PFSK-1 (cell line): ENCODE results near the gene FLOT2.

Experiments used
- FOXP2 ChIP-seq: optimal IDR thresholded peaks from 2 replicates; pipeline ENCODE3; 2011; ENCODE audit warnings: borderline replicate concordance, control low read depth, inconsistent platforms; ENCODE audit not compliant: insufficient read depth; ENCODE audit errors: extremely low read length, extremely low read depth
- POLR2AphosphoS5 ChIP-seq: IDR thresholded peaks from 2 replicates; pipeline ENCODE4 v1.6.1; 2012; ENCODE audit warnings: low read depth, mild to moderate bottlenecking, control low read depth, low read length, moderate library complexity
- REST ChIP-seq, 2 experiments: IDR thresholded peaks; 2 replicates each; pipeline versions ENCODE4 v1.6.1 to v1.8.0; 2011 to 2012; ENCODE audit warnings: low read depth in 2 of 2, low read length in 2 of 2, control low read depth in 1 of 2, inconsistent platforms in 1 of 2, mild to moderate bottlenecking in 1 of 2, moderate library complexity in 1 of 2; ENCODE audit not compliant: insufficient read depth in 1 of 2
- SIN3A ChIP-seq: IDR thresholded peaks from 2 replicates; pipeline ENCODE4 v1.6.1; 2012; ENCODE audit warnings: mild to moderate bottlenecking, low read length, moderate library complexity, borderline replicate concordance; ENCODE audit not compliant: insufficient read depth
- TAF1 ChIP-seq: IDR thresholded peaks from 2 replicates; pipeline ENCODE4 v1.6.1; 2012; ENCODE audit warnings: low read length, control low read depth, borderline replicate concordance; ENCODE audit not compliant: insufficient read depth

The FLOT2 gene

GRCh38 chr17:28874750-28875149 is 22.8 kb downstream of the FLOT2 start:
- no peak for TF ChIP-seq REST (IDR thresholded peaks at IDR 0.05; ENCODE audit: insufficient read depth in 1 of 2, low read depth in 2 of 2, low read length in 2 of 2)
- no peak for TF ChIP-seq SIN3A
- TF ChIP-seq TAF1, result no peak
- TF ChIP-seq FOXP2, result no peak

GRCh38 chr17:28873839-28874238 is 23.7 kb downstream of the FLOT2 start:
- TF ChIP-seq TAF1, result no peak

- TF ChIP-seq TAF1, result no peak
- no peak for TF ChIP-seq POLR2AphosphoS5
- no peak for TF ChIP-seq FOXP2
- TF ChIP-seq REST (IDR thresholded peaks at IDR 0.05; ENCODE audit: insufficient read depth in 1 of 2, low read depth in 2 of 2, low read length in 2 of 2), result no peak
- no peak for TF ChIP-seq SIN3A
These were observed 26.4 kb downstream of the FLOT2 start for GRCh38 chr17:28871056-28871579.

GRCh38 chr17:28867276-28867675 is 30.3 kb downstream of the FLOT2 start:
- TF ChIP-seq REST (IDR thresholded peaks at IDR 0.05; ENCODE audit: insufficient read depth in 1 of 2, low read depth in 2 of 2, low read length in 2 of 2) (no peak), SIN3A (no peak), TAF1 (no peak), FOXP2 (no peak), POLR2AphosphoS5 (no peak)

GRCh38 chr17:28865946-28866752 is 31.4 kb downstream of the FLOT2 start:
- TF ChIP-seq REST (IDR thresholded peaks at IDR 0.05; ENCODE audit: insufficient read depth in 1 of 2, low read depth in 2 of 2, low read length in 2 of 2), result no peak
- TF ChIP-seq POLR2AphosphoS5, result no peak
- no peak for TF ChIP-seq FOXP2
- no peak for TF ChIP-seq SIN3A
- no peak for TF ChIP-seq TAF1
